Activated T-cell treated with anti-CD3 and anti-CD28 coated beads, Interleukin-2, amount 50 U/mL, for 72 hours (primary cell): Measurements from ENCODE around the gene CCDC70. TPM values are rescaled to one million over a fixed set of nuclear protein-coding genes. Genes with fewer than 3 reads are reported as not detected.

Experiments used
- ATAC-seq, 2 donors: fragments of 150-1000 bp; cut with Tn5 transposase; replicated peaks in 1 of 2; 2 replicates each; pipeline ENCODE4 v1.10.0; 2021; ENCODE audit warnings: moderate library complexity in 2 of 2, mild to moderate bottlenecking in 1 of 2
- DNase-seq, 2 donors: peaks; one replicate each; pipeline ENCODE4 v3.0.0; 2021 to 2022; ENCODE audit warnings: mixed read lengths in 1 of 2
- H3K27ac Mint-ChIP-seq: one replicate; pipeline ENCODE4 v1.8.0; 2022; ENCODE audit warnings: mild to moderate bottlenecking, moderate library complexity, mixed read lengths
- H3K27me3 Mint-ChIP-seq: one replicate; pipeline ENCODE4 v1.8.0; 2022; ENCODE audit warnings: low read depth, mixed read lengths
- H3K36me3 Mint-ChIP-seq, 2 donors: one replicate each; pipeline ENCODE4 v1.8.0; 2022; ENCODE audit warnings: mixed read lengths in 2 of 2, mild to moderate bottlenecking in 1 of 2; ENCODE audit not compliant: insufficient read depth in 2 of 2
- H3K4me1 Mint-ChIP-seq: one replicate; pipeline ENCODE4 v1.8.0; 2022; ENCODE audit warnings: low read depth, mixed read lengths
- H3K4me3 Mint-ChIP-seq, 2 donors: one replicate each; pipeline ENCODE4 v1.8.0; 2022; ENCODE audit warnings: mild to moderate bottlenecking in 2 of 2, mixed read lengths in 2 of 2, moderate library complexity in 2 of 2
- H3K9me3 Mint-ChIP-seq, 2 donors: one replicate each; pipeline ENCODE4 v1.8.0; 2022; ENCODE audit warnings: mixed read lengths in 2 of 2
- total RNA-seq, 2 donors: library from RNA; stranded (reverse); gene quantifications; one replicate each; pipeline ENCODE4 v1.2.3, GENCODE V29; 2022

Gene CCDC70
- total RNA-seq = under 1 TPM in 1 of 2 donors, not detected in 1; 0.22 TPM

DNA sequence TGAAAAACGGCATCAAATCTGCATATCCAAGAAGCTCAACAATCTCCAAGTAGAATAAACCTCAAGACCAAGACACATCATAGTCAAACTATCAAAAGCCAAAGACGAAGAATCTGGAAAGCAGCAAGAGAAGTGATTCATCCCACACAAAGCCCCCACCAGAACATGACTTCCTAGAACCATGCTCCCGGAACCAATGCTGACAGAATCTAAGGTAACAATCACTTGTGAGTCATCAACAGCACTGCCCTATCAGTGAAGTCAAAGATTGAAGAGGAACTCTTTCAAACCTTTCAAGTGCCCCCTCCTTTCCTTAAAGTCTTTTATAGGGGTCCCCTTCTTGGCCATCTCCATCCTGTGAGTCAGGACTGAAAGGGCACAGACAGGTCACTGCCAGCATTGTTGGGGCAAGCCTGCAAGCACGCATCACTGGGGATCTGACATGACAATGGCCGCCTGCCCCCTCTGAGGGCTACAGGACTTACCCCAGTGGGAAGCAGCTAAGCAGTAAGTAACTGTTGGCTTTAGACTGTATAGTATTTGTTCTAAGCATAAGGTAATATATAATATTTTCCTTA is at the start of gene CCDC70:
Gene CCDC70 (plus strand): TSS at position 247 of the 578 bp plus-strand sequence. CDS start 3,443 bp downstream, outside the sequence.
- Mint-ChIP-seq H3K4me1 (peaks cover 24% of the 10 kb centered on the region), H3K27ac (peak within 1 kb of the TSS; percentile 27), H3K9me3 (no peaks in the 10 kb centered on the region), H3K4me3 (peak within 1 kb of the TSS; percentile 3 to 59), H3K36me3 (no peaks in the 10 kb centered on the region), H3K27me3 (peaks cover 34% of the 10 kb centered on the region)
- peak; percentile 42 to 52 for DNase-seq
- ATAC-seq = peak; percentile 95 to 97

GRCh38 chr13:51814071-51814470 is 47.7 kb upstream of the CCDC70 start:
- no peak for DNase-seq
- ATAC-seq = no peak
- no peaks in the 10 kb centered on the region for H3K27me3 Mint-ChIP-seq
- peaks cover 71% of the 10 kb centered on the region for H3K4me1 Mint-ChIP-seq
- H3K9me3 Mint-ChIP-seq = no peaks in the 10 kb centered on the region
- H3K36me3 Mint-ChIP-seq = peaks cover 0 to 1% of the 10 kb centered on the region in 2 donors
- H3K27ac Mint-ChIP-seq = no peak overlapping the region
- H3K4me3 Mint-ChIP-seq = no peak overlapping the region

GRCh38 chr13:51814825-51815650 is 46.7 kb upstream of the CCDC70 start:
- Mint-ChIP-seq H3K4me1 (peaks cover 81% of the 10 kb centered on the region), H3K4me3 (peak overlapping the region; percentile 74 to 81), H3K27ac (peak overlapping the region; percentile 90), H3K27me3 (no peaks in the 10 kb centered on the region), H3K9me3 (no peaks in the 10 kb centered on the region), H3K36me3 (no peaks in the 10 kb centered on the region)
- peak; percentile 80 to 81 for DNase-seq
- peak; percentile 70 to 73 for ATAC-seq

- Mint-ChIP-seq H3K27me3 (no peaks in the 10 kb centered on the region), H3K36me3 (no peaks in the 10 kb centered on the region), H3K4me3 (peak overlapping the region; percentile 74 to 81), H3K4me1 (peaks cover 89% of the 10 kb centered on the region), H3K9me3 (no peaks in the 10 kb centered on the region), H3K27ac (peak overlapping the region; percentile 51)
- ATAC-seq (no peak), DNase-seq (no peak)
Observed at GRCh38 chr13:51815848-51816247, 45.9 kb upstream of the CCDC70 start.

DNA sequence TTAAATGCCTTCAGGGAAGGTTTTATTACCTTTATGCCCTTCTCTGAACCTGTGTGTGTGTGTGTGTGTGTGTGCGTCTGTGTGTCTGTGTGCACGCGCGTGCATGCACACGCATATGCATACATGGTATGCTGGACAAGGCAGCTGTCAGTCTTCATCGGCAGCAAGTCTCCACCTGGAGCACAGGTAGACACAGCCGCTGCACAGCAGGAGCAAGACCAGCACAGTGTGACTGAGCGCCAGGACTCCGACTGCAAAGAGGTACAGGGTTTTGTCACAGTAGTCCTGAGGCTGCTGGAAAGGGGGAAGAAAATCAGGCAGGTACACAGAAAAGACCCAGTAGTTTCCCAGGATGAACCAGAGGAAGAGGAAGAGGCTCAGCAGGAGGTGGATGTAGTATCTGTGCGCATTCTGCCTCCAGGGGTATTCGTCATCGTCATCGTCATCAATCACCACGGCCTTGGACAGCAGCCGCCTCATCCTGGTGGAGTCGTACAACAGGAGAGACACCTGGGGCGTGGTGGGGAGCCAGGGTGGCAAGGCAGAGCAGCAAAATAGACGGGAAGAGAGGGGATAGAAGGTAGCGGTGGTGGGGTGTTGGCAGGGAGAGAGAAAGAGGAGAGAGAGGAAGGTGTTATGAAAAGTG is 45.0 kb upstream of the CCDC70 start:
- Mint-ChIP-seq H3K9me3 (no peaks in the 10 kb centered on the region), H3K36me3 (no peaks in the 10 kb centered on the region), H3K27ac (no peak overlapping the region), H3K4me1 (peaks cover 91% of the 10 kb centered on the region), H3K4me3 (peak overlapping the region in 1 of 2 donors; percentile 7), H3K27me3 (no peaks in the 10 kb centered on the region)
- no peak for ATAC-seq
- DNase-seq = no peak

DNA sequence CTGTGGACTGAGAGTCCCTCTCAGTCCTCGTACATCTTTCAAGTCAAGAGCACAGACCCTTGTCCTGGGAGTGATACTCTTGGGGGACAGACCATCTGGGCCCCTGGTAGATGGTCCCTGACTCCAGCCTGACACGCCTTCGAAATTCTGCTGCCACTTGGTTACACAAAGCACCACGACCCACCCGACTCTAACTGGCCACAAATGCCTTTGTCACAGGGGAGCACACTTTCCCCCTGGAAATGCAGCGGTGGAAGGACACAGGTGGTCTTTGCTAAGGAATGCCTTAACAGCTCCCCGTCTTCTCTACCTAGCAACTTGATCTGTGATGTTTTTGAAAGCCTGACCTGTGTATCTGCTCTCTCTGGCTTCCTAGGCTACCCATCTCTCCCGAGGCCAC is 44.1 kb upstream of the CCDC70 start:
- H3K9me3 Mint-ChIP-seq = no peaks in the 10 kb centered on the region
- DNase-seq (no peak), ATAC-seq (no peak)
- no peaks in the 10 kb centered on the region for H3K36me3 Mint-ChIP-seq
- peaks cover 91% of the 10 kb centered on the region for H3K4me1 Mint-ChIP-seq
- no peaks in the 10 kb centered on the region for H3K27me3 Mint-ChIP-seq
- H3K4me3 Mint-ChIP-seq = peak overlapping the region; percentile 53 to 84
- H3K27ac Mint-ChIP-seq = peak overlapping the region; percentile 36

GRCh38 chr13:51818276-51818675 is 43.5 kb upstream of the CCDC70 start:
- Mint-ChIP-seq H3K4me1 (peaks cover 91% of the 10 kb centered on the region), H3K27me3 (no peaks in the 10 kb centered on the region), H3K9me3 (no peaks in the 10 kb centered on the region), H3K4me3 (peak overlapping the region; percentile 53 to 84), H3K27ac (peak overlapping the region; percentile 87), H3K36me3 (no peaks in the 10 kb centered on the region)
- no peak for DNase-seq
- no peak for ATAC-seq

- H3K4me3 Mint-ChIP-seq = peak overlapping the region; percentile 71 to 84
- no peaks in the 10 kb centered on the region for H3K27me3 Mint-ChIP-seq
- H3K4me1 Mint-ChIP-seq = peaks cover 92% of the 10 kb centered on the region
- peak overlapping the region; percentile 89 for H3K27ac Mint-ChIP-seq
- H3K9me3 Mint-ChIP-seq = no peaks in the 10 kb centered on the region
- H3K36me3 Mint-ChIP-seq = no peaks in the 10 kb centered on the region
- ATAC-seq (peak; percentile 44 to 56), DNase-seq (peak; percentile 55 to 59)
Observed at GRCh38 chr13:51818781-51819511, 42.8 kb upstream of the CCDC70 start.

DNA sequence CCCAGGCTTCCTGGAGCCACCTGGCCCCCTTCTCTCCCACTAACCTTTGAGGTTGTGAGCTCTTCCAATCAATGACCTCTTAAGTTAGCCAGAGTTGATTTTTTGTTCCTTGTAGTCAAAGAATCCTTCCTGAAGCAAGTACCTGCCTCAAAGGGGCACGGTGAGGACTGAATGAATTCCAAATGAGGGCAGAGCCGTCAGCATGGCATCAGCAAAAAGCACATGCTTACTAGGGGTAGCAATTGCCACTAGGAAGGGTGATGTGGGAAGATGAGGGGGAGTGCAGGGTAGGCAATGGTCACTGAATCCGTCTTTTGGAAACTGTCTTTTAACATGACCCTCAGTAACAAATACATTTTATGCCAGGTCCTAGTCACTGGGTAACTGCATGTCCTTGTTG is 42.2 kb upstream of the CCDC70 start:
- no peaks in the 10 kb centered on the region for H3K9me3 Mint-ChIP-seq

DNA sequence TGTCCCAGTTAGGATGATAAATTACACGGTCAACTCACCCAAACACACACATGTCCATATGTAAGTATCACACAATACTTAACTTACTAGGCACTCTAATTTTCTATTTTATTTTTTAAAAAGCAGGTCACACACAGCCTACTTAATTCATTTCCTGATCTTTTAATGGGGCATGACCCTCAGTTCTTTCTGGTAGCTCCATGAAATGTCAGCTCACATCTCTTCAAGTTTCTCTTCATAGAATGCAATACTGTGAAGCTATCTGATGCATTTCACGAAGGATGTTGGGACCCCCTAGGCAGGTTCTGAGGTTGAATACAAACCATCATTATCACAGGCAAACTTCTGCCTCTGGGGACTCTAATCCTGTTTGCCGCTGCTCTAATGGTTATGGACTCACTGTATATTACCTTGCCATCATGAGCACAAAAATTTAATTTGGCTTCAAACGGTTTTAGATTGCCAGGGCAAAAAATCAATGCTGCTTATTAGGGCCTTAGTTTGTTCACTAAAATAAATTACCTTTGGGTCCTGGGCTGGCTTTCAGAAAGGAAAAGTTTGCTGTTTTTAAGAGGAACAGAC is 41.7 kb upstream of the CCDC70 start:
- H3K36me3 Mint-ChIP-seq = no peaks in the 10 kb centered on the region
- peak overlapping the region; percentile 71 to 84 for H3K4me3 Mint-ChIP-seq
- H3K9me3 Mint-ChIP-seq = no peaks in the 10 kb centered on the region
- DNase-seq (no peak), ATAC-seq (no peak)
- H3K4me1 Mint-ChIP-seq = peaks cover 92% of the 10 kb centered on the region
- H3K27ac Mint-ChIP-seq = peak overlapping the region; percentile 89
- no peaks in the 10 kb centered on the region for H3K27me3 Mint-ChIP-seq

More for the DNA sequence above, 42.2 kb upstream of the CCDC70 start:
- Mint-ChIP-seq H3K36me3 (no peaks in the 10 kb centered on the region), H3K4me1 (peaks cover 93% of the 10 kb centered on the region), H3K27me3 (no peaks in the 10 kb centered on the region), H3K27ac (peak overlapping the region; percentile 89), H3K4me3 (peak overlapping the region; percentile 71 to 84)
- ATAC-seq (no peak), DNase-seq (no peak)

DNA sequence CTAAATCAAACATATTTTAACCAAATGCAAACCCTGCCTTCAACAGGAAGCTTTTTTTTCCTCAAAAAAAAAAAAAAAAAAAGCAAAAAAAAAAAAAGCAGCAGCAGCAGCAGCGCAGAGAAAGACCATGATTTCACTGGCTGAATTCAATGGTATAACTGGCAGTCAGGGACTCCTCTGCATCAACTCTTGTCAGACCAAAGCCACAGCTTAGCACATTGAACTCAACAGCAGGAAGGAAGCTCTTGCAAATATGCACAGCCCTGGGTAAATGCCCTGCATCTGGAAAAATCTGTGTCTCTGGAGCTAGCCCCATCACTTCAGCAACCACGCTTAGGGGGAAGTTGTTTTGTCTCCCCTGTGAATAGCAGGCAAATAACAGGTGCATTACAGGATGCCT is 40.2 kb upstream of the CCDC70 start:
- Mint-ChIP-seq H3K27me3 (no peaks in the 10 kb centered on the region), H3K9me3 (no peaks in the 10 kb centered on the region), H3K4me3 (peak overlapping the region; percentile 71 to 84), H3K27ac (no peak overlapping the region), H3K4me1 (peaks cover 97% of the 10 kb centered on the region), H3K36me3 (no peaks in the 10 kb centered on the region)
- ATAC-seq (peak in 1 of 2 donors; percentile 17), DNase-seq (no peak)

DNA sequence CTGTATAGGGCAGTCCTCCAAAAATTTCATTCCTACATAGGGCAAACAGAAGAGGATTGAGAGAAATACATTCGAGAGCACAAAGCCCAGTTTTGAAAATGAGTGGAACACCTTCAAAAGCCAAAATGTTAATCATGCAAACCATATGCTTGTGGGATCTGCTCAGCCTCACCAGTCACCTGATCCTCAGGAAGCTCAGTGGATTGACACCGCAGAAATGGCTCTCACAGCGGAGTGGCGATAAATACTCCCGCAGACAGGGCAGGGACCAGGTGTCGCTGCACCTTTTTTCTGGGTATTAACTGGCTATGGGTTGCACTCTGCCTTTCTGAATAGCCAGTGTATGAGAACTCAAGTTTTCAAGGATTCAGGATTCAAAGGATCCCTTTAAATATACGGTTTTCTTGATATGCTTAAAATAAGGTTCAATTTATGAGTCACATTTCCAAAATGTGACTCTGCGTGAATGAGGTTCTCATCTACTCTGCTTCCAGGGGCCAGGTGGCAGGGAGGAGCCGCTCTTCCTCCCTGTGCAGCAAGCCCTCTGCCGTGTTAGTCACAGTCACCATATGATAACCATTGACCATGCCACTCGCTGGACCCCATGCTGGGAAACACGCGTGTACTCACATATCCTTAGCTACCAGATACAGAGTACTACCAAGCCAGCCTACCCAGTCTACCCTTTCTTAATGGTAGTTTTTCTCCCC is 39.5 kb upstream of the CCDC70 start:
- peak overlapping the region; percentile 18 for H3K27ac Mint-ChIP-seq
- no peaks in the 10 kb centered on the region for H3K27me3 Mint-ChIP-seq
- ATAC-seq (peak; percentile 49 to 59), DNase-seq (peak in 1 of 2 donors; percentile 41)
- peaks cover 97% of the 10 kb centered on the region for H3K4me1 Mint-ChIP-seq
- no peaks in the 10 kb centered on the region for H3K36me3 Mint-ChIP-seq
- no peaks in the 10 kb centered on the region for H3K9me3 Mint-ChIP-seq
- peak overlapping the region; percentile 71 to 84 for H3K4me3 Mint-ChIP-seq
